ENCODE results near the gene SPI1. TPM values are rescaled to one million over a fixed set of nuclear protein-coding genes. Genes with fewer than 3 reads are reported as not detected.

SPI1 gene
- total RNA-seq, 1 donor from 2014 or later = 15.5 TPM

GRCh38 chr11:47366020-47366490, 12.3 kb downstream of the SPI1 start:
- no peaks in the 10 kb centered on the region for H3K9me3 ChIP-seq
- no peak overlapping the region for H3K27ac ChIP-seq
- intact Hi-C loops (cut with DNase I) = no loop called here
- no peak for DNase-seq (ENCODE audit: extremely low spot score in 2 of 2)
- no peaks in the 10 kb centered on the region for H3K27me3 ChIP-seq
- TF ChIP-seq POLR2AphosphoS5 (IDR thresholded peaks at IDR 0.05; ENCODE audit: insufficient read depth in 1 of 2, low read depth in 1 of 2) (no peak), POLR2A (IDR thresholded peaks at IDR 0.05) (no peak), CTCF (IDR thresholded peaks at IDR 0.05) (no peak)
- H3K4me3 ChIP-seq = no peak overlapping the region
- no peaks in the 10 kb centered on the region for H3K36me3 ChIP-seq
- H3K4me1 ChIP-seq = no peaks in the 10 kb centered on the region

GRCh38 chr11:47361419-47361818, 16.9 kb downstream of the SPI1 start:
- H3K4me1 ChIP-seq = no peaks in the 10 kb centered on the region
- no peaks in the 10 kb centered on the region for H3K27me3 ChIP-seq
- intact Hi-C loops (cut with DNase I) = no loop called here
- no peak for TF ChIP-seq POLR2A (IDR thresholded peaks at IDR 0.05)
- no peak for TF ChIP-seq CTCF (IDR thresholded peaks at IDR 0.05)
- TF ChIP-seq POLR2AphosphoS5 (IDR thresholded peaks at IDR 0.05; ENCODE audit: insufficient read depth in 1 of 2, low read depth in 1 of 2) = no peak
- no peak overlapping the region for H3K4me3 ChIP-seq
- H3K27ac ChIP-seq = no peak overlapping the region
- H3K9me3 ChIP-seq = no peaks in the 10 kb centered on the region
- no peak for DNase-seq (ENCODE audit: extremely low spot score in 2 of 2)
- no peaks in the 10 kb centered on the region for H3K36me3 ChIP-seq

- Histone ChIP-seq H3K27me3 (no peaks in the 10 kb centered on the region), H3K4me3 (no peak overlapping the region), H3K9me3 (no peaks in the 10 kb centered on the region), H3K4me1 (peaks cover 6% of the 10 kb centered on the region), H3K27ac (no peak overlapping the region), H3K36me3 (no peaks in the 10 kb centered on the region)
- no peak for TF ChIP-seq POLR2AphosphoS5 (IDR thresholded peaks at IDR 0.05; ENCODE audit: insufficient read depth in 1 of 2, low read depth in 1 of 2)
- TF ChIP-seq POLR2A (IDR thresholded peaks at IDR 0.05) = no peak
- TF ChIP-seq CTCF (IDR thresholded peaks at IDR 0.05) = no peak
- intact Hi-C loops (cut with DNase I) = no loop called here
- DNase-seq (ENCODE audit: extremely low spot score in 2 of 2) = no peak
Measured at GRCh38 chr11:47360341-47360740, 18.0 kb downstream of the SPI1 start.

GRCh38 chr11:47359586-47359985, 18.8 kb downstream of the SPI1 start:
- Histone ChIP-seq H3K4me3 (no peak overlapping the region), H3K9me3 (no peaks in the 10 kb centered on the region), H3K36me3 (no peaks in the 10 kb centered on the region), H3K27me3 (no peaks in the 10 kb centered on the region), H3K4me1 (peaks cover 13% of the 10 kb centered on the region), H3K27ac (no peak overlapping the region)
- no peak for TF ChIP-seq CTCF (IDR thresholded peaks at IDR 0.05)
- TF ChIP-seq POLR2A (IDR thresholded peaks at IDR 0.05) = no peak
- intact Hi-C loops (cut with DNase I) = loop anchor here (10.0 kb wide), 2 partner anchors 75 to 465 kb away; no protein-coding TSS in a partner anchor
- no peak for DNase-seq (ENCODE audit: extremely low spot score in 2 of 2)

GRCh38 chr11:47359162-47359561, 19.2 kb downstream of the SPI1 start:
- Histone ChIP-seq H3K4me1 (peaks cover 13% of the 10 kb centered on the region), H3K27ac (no peak overlapping the region), H3K9me3 (no peaks in the 10 kb centered on the region), H3K4me3 (no peak overlapping the region), H3K36me3 (no peaks in the 10 kb centered on the region), H3K27me3 (no peaks in the 10 kb centered on the region)
- no peak for TF ChIP-seq CTCF (IDR thresholded peaks at IDR 0.05)
- no peak for TF ChIP-seq POLR2AphosphoS5 (IDR thresholded peaks at IDR 0.05; ENCODE audit: insufficient read depth in 1 of 2, low read depth in 1 of 2)
- TF ChIP-seq POLR2A (IDR thresholded peaks at IDR 0.05) = no peak
- intact Hi-C loops (cut with DNase I) = loop anchor here (10.0 kb wide), 2 partner anchors 74 to 464 kb away; no protein-coding TSS in a partner anchor
- DNase-seq (ENCODE audit: extremely low spot score in 2 of 2) = no peak

Measured in vagina (tissue), 2 donors.